COLO668 (cell line): ENCODE data around the gene SACS.
"Not testable (repeated sequence)": the region's sequence is repeated elsewhere in the genome, so short reads cannot be mapped to it uniquely, and the experiment has no call there.

Experiments
- DNase-seq: peaks from one replicate; lab custom pipeline; 2025; ENCODE audit not compliant: unreplicated experiment; lab: John Stamatoyannopoulos, UW

Gene SACS

DNA sequence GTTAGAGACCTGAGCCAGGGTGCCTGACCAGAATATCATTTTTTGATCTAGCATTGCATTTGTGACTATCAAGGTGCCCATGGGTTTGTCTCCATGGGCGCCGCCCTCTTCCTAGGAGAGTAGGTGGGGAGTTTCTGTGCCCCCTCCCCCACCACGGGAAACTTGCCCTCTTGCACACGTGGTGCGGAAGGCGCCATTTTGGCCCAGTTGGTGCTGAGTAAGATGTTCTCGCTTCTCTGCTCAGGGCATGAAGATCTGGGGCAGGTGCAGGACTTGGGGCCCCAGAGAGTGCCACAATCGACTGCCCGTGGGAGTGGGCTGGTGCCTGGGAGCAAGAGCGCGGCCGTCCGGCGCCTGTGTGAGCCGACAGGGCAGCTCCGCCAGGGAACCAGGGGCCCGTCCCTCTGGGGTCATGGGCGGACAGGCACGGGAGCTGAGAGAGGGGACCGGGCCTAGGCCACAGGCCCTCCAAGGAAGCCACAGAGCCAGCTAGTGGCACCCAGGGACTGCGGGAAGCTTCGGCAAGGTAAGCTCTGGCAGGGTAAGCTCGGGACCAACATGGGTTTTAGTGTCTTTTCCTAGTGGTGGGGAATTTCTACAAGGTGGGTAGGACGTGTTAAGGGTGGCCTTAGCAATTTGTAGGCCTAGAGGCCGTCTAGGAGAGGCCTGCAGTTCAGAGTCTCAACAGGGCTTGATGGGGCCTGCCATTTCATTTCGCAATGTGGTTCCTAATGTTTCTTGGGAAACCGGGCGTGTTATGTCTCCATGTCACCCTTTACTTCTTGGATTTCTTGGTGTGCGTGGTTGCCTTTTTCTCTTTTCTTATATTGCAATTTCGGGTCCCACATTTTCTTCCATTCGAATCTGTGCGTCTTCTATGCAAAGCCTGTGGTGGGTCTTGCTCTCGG, 14.5 kb downstream of the SACS start:
- no peak for DNase-seq

DNA sequence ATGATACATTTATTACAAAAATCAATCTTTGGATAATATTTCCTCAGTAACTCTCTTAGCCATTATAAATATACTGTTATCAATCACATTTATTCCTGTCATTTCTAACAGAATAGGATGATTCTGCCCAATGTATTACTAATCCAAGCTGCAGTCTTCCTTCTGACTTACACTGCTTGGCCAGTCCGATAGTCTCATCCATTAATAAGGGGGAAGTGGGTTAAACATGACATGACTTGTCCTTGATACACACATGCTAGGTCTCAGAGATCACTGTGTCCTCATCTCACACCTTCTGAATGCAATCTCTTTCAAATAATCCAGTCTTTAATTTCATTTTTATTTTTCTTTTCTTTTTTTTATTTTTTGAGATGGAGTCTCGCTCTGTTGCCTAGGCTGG, 18.8 kb downstream of the SACS start:
- no peak for DNase-seq

DNA sequence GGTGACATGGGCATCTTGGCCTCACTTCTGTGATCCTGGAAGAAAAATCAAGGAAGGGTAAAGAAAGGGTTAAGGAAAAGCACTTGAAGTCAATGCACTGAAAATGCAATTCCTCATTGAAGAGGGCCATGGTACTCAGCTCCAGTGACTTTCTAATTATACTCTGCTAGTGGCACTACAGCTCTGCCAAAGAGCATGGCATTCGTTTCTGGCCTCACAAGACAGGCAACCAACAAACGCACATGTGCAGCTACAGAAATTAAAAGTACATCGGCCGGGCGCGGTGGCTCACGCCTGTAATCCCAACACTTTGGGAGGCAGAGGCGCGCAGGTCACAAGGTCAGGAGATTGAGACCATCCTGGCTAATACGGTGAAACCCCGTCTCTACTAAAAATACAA, 21.8 kb downstream of the SACS start:
- no peak for DNase-seq

DNA sequence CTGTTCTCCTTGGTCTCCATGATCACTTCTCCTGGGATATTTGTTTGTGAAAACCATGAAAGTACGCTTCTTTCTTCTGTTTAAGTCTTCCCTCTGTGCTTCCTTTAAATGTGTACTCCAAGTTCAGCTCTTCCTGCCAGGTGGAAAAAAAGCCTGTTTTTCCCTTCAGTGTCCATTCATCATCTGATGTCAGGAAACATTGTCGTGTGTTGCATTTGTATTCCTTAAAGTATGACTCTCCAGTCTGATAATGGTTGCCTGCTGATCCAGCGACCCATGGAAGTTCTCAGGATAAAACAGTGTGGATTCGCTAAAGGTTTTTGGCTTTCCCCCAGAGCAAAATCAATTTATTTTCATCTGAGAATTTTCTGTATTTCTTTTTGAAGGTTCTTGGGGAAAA, 22.3 kb downstream of the SACS start:
- no peak for DNase-seq

DNA sequence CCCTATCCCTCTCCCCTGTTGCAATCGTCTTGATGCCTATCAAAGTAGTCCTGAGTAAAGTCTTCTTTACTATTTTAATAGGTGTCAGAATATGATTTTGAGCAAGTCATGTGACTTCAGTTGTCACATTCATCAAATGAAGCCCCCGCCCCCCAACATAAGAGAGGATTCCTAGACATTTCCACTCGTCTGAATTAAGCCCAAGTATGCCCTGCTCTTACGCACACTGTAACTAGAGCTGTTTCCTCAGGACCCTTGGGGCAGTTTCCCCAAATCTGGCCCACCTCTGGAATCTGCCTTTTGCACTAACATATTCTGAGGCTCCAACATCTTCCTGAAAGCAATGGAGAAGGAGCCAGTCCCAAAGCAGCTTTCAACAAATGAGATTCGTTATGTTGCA, 25.5 kb downstream of the SACS start:
- no peak for DNase-seq

DNA sequence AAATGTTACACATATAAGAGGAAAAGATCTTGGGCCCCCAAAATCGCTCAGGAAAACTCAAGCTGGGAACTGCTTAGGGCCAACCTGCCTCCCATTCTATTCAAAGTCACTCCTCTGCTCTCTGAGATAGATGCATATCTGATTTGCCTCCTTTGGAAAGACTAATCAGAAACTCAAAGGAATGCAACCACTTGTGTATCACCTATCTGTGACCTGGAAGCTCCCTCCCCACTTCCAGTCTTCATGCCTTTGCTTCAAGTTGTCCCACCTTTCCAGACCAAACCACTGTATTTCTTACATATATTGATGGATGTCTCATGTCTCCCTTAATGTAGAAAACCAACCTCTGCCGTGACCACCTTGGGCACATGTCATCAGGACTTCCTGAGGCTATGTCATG, 32.3 kb downstream of the SACS start:
- not testable (repeated sequence) for DNase-seq

DNA sequence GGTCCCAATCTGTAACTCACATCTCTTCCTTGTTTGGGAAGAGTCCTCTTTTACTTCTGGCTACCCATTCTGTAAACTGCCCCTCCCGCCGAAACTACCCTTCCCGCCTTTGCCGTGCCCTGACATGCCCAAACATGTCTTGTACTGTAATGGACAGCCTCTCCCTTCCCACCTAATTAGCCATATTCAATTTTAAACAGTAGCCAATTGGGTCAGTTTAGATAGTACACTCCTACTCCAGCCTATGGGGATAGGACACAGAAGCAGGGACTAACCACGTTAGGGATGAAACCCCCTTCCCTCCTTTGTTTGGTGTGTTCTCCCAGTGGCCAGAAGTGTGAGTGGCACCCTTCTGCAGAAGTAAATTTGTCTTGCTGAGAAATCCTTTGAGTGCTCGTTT, 34.2 kb downstream of the SACS start:
- no peak for DNase-seq

DNA sequence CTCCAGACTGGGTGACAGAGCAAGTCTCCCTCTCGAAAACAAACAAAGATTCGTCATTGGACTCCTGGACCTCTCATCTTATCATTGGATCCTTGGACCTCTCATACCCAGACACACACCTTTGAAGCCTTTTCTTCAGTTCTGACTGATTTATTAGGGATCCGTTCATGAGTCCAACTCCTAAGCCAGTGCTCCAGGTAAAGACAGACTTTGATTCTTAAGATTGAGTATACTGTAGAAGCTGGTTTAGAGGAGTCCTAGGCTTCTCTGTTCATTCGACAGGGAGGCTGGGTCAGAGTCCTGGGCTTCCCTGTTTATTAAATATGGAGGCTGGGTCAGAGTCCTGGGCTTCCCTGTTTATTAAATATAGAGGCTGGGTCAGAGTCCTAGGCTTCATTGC, 38.7 kb downstream of the SACS start:
- DNase-seq: no peak

DNA sequence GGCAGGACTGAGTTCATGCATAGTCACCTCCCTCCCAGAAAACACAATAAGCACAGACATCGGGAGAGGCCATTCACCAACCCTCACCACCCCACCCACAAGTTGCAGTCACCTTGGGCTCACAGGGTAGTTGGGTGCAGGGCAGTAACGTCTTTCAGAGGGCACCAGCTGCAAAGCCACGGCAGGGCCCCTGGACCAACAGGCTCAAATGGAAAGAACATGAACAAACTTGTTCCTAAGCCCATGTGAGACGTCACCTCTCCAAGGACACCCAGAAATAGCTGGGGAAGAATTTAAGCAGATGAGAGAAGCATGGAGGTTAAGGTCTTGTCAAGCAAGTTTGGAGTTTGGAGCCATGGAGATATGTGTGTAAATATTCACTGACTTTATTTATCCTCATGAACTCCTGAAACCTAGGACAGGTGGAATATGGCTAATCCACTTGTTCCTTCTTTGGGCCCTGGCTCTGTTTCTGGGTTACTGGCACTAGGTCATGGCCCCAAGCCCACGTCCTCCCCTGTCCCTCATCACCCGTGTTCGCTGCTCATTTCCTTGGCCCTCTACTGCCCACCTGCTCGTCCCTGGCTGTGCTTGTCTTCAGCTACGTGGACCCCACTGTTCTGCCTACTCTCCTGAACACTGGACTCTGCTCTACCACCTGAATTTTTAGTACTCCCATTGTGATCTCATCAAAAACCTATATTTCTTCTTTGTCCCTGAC, 40.4 kb downstream of the SACS start:
- DNase-seq: no peak

DNA sequence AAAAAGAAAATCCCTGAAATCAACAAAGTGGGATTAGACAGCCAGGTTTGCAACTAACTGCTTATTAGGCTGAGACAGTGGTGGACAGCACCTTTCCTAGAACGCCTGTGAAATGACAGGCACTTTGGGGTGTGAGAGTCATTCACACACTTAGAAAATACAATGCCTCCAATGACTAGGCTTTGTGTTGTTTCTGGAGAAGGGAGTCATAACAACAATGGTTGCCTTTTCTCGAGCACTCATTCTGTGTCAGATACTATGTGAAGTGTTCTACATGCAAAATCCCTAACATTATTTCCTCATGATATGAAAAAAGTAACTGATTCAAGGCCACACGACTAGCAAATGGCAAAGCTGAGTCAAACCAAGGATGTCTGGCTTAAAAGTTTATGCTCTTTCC, 41.2 kb downstream of the SACS start:
- DNase-seq: no peak

DNA sequence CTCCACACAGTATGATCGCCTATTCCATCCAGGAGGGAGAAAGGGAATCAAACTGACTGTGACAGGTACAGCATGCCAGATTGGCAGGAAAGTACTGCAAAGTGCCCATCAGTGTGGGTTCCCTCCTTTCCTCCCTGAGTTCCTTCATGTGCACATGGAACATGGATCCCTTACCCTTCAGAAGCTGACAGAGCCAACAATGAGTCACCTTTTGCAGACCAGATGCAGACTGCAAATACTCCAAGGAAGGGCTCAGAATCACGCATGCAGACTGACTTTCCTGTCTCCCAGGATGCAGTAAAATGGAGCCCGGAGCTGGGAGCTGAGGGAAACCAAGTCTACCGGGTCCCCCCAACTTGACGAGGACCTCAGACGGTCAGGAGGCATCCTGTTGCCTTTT, 41.8 kb downstream of the SACS start:
- no peak for DNase-seq

DNA sequence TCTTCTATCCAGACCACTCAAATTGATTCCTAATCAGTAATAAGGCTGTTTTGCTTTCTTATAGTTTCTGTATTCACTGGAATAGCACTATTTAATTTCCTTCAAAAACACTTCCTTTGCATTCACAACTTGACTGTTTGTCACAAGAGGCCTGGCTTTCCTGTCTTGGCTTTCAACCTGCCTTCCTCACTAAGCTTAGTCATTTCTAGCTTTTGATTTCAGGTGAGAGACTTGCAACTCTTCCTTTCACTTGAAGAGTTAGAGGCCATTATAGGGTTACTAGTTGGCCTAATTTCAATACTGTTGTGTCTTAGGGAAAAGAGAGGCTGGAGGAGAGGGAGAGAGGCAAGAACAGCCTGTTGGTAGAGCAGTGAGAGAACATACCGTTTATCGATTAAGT, 47.0 kb downstream of the SACS start:
- DNase-seq: no peak

DNA sequence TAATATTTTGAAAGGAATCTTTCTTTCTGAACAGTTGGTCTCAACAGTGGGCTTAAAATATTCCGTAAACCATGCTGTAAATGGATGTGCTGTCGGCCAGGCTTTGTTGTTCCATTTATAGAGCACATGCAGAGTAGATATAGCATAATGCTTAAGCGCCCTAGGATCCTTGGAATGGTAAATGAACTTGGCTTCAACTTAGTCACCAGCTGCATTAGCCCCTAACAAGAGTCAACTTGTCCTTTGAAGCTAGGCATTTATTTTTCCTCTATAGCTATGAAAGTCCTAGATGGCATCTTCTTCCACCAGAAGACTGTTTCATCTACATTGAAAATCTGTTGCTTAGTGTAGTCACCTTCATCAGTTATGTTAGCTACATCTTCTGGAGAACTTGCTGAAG, 47.6 kb downstream of the SACS start:
- DNase-seq: no peak

DNA sequence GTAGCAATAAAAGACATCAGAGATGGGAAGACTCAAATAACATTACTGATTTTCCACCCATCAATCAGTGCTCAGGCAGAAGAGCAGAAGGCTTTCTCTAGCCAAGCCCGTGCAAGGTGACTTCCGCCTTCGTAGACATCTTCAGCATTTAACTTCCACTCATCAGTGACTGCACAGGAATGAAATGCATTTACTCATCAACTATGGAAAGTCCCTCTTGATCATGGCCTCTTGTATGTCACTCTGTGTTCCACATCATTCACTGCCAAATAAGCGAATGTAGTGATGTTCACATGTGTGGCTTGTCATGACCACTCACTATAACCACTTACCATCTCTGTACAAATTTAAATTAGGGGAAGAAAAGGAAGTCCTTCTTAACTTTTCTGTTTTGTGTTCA, 49.4 kb downstream of the SACS start:
- DNase-seq: no peak

DNA sequence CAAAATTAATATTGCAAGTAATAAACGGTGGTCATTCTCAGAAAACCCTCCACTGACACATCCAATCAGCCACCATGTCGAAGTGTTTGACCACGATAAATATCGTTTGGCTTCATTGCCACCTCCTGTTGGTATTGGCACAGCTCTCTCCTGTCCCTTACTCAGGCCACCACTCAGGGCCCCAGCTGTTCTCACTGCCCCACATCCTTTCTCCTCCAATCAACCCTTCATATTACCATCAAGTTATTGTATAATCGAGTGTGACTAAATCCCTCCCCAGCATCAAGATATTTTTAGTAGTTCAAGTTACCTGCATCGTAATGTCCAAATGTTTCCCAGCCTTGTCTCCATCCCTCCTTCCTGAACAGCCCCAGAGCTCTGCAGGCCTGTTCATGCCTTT, 50.4 kb downstream of the SACS start:
- DNase-seq: no peak

DNA sequence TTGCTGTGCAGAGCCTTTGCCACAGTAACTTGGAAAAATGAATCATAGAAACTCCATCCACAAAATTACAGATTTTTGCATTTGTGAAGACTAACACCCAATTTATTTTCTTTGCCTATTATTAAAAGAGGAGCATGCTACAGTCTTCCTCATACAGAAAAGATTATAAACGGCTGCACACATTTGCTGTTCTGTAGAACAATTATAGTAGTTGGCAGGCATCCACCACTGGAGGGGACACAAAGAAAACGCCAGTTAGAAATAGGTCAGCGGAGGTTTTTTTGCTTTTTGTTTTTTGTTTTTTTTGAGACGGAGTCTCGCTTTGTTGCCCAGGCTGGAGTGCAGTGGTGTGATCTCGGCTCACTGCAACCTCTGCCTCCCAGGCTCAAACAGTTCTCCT, 51.6 kb downstream of the SACS start:
- no peak for DNase-seq

DNA sequence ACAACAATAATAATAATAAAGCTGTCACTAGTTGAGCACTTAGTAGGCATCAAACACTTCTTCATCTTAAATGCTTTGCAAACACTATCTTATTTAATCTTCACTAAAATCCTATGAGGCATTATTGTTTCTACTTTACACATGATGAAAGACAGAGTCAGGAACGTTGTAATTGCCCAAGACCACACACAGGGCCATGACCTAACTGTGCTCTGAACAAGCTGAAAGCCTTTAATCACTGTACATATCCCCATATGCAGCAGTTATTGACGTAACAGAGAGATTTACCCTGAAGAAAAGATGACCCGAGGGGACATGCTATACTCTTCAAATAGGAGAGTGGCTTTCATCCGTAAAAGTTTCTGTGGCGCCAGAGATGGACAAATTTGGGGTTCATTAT, 53.0 kb downstream of the SACS start:
- DNase-seq: no peak

DNA sequence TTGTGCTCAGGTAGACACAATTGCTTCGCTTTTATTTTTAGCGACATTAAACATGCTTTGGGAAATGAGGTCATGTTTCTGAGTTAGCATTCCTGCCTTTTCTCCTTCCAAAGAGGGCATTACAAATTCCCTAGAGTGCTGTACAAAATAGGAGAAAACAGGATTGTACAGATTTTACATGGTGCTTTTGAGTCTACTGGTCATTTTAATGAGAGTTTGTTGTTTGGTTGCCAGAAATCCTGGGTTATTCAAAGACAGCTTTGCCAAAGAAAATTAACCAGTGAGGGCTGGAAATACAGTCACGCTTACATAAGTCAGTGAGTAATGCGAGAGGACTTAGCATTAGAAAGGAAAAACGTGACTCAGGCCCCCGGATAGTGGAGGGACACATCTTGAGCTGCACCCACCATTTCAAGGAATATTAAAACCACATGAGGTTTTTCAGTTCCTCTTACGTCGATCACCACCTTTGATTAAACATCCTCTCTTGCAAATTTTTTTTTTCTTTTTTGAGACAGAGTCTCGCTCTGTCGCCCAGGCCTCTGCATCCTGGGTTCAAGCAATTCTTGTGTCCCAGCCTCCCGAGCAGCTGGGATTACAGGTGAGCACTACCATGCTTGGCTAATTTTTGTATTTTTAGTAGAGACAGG, 55.4 kb downstream of the SACS start:
- no peak for DNase-seq

DNA sequence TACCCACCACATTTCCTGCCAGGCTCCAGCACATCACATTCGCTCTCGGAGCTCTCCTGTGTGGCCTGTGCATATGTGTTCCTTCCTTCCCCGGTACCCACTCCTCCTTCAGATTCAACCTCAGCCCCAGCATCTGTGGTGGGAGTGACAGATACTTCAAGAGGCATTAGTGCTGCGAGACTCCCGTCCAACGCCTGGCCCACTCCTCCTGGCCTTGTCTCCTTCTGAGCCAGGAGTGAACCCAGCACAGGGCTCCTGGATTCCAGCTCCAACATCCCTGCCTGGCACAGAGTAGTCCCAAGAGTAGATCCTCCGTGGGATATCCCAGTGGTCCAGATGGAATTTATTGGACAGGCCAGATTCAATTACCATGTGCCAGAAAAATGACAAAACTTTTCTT, 55.9 kb downstream of the SACS start:
- DNase-seq: no peak

DNA sequence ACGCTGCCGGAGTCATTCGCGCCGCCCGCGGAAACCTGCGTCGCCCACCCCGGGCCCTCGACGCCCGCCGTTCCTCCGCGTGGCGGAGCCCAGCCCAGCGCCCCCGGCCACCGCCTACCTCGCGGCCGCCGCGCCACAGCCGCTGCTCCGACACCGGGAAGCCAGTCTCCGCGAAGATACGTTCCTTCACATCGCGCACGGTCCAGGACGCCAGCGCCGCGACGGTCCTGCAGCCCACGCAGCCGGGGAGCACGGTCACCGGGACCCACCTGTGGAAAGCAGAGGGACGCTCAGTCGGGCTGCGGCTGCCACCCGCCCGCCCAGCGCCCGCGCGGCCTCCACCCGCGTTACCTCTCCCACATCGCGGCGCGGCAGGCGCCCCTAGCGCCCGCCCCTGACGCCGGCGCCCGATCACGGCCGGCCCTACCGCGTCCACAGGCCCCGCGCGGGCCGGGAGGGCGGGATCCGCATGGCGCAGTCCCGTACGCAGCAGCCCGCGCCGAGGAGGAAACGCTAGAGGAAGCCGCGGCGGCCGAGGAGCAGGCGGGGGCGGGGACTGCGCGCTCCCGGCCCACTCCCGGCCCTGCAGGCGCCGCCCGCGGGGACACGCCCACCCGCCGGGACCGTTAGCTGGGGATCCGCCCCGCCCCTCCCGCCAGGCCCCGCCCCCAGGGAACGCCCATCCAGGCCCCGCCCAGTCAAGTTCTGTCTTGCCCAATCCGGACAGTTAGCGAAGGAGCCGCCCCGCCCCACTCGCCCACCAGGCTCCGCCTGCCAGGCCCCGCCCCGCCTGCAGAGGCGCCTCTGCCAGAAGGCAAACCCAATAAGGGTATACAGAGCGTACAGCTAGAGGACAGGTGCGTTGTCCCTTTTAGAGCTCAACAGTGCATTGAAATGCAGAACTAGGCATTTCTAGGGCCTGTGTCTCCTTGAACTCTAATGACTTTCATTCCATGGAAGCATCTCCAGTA, 58.2 kb downstream of the SACS start:
- peak; percentile 98 for DNase-seq
